ENCODE data around the gene ZNF75A. TPM values are rescaled to one million over a fixed set of nuclear protein-coding genes. Genes with fewer than 3 reads are reported as not detected.
A peak's percentile ranks its signal among the peaks of the same experiment; 100 is the strongest.

The ZNF75A gene
- total RNA-seq, 1 experiment from 2014 or later, result 10.3 TPM

DNA sequence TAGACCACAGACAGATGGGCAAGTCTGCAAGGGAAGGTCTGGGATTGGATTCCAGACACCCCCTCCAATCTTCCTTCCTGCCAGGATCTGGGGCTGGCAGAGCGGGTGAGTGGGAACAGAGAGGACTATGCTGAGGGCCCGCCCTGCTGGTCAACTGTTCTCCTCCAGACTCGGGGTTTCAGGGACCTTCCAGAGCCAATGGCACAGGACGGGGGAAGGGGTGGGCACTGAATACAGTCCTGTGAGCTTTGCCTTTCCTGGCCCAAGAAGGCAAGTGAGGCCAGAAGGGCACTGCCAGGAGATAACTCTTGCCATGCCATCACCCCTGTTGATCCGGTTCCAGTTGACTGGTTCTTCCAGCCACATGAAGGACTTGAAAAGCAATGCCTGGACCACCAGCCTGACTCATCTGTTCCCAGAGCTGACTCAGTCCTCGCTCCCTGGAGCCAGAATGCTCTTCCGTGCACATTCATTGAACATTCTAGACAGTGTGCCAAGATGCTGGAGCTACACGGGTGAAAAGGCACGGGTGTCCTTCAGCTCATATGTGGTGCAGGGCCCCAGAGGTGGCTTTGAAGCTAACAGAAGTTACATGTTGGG, 48.3 kb upstream of the ZNF75A start:
- CTCF ChIA-PET, result no interaction called here

GRCh38 chr16:3259836-3260235, 45.5 kb upstream of the ZNF75A start:
- no TSS peak for BruUV-seq (replicated peaks)
- Histone ChIP-seq H2AFZ (ENCODE audit: low read depth, low read length, poor library complexity, severe bottlenecking) (no peak overlapping the region), H3K4me1 (ENCODE audit: control insufficient read depth in 1 of 2, insufficient read depth in 2 of 2, low read length in 2 of 2) (peaks cover 11 to 30% of the 10 kb centered on the region in 2 experiments), H4K20me1 (ENCODE audit: insufficient read depth) (no peaks in the 10 kb centered on the region), H3K4me3 (replicated peaks in 1 of 2; ENCODE audit: low read depth in 1 of 2, low read length in 2 of 2) (no peak overlapping the region), H3K9me2 (ENCODE audit: insufficient read depth) (no peaks in the 10 kb centered on the region), H3K9ac (ENCODE audit: low read length) (no peak overlapping the region), H3K27me3 (ENCODE audit: insufficient read depth, low read length) (no peaks in the 10 kb centered on the region), H3K4me2 (ENCODE audit: low read length) (no peak overlapping the region), H3K79me2 (ENCODE audit: insufficient read depth, low read length) (no peaks in the 10 kb centered on the region), H3K36me3 (ENCODE audit: control insufficient read depth in 1 of 2, insufficient read depth in 2 of 2, low read length in 2 of 2) (no peaks in the 10 kb centered on the region), H3K27ac (ENCODE audit: low read depth, low read length) (no peak overlapping the region), H3K9me3 (ENCODE audit: control insufficient read depth in 1 of 2, insufficient read depth in 1 of 2, low read depth in 1 of 2, low read length in 2 of 2) (no peaks in the 10 kb centered on the region)
- intact Hi-C loops (cut with micrococcal nuclease), result loop anchor here (10.0 kb wide), 1 partner anchor 185 kb away; the partner anchor contains the start of genes NAA60 and ZNF597
- TF ChIP-seq EGR1 (IDR thresholded peaks at IDR 0.05; ENCODE audit: low read depth), result no peak
- TF ChIP-seq EZH2 (IDR thresholded peaks at IDR 0.05), result no peak
- no peak for TF ChIP-seq POLR2A (IDR thresholded peaks at IDR 0.05; ENCODE audit: borderline replicate concordance, extremely low read depth, insufficient read depth, insufficient read length)
- TF ChIP-seq SIN3A (IDR thresholded peaks at IDR 0.05; ENCODE audit: low read depth), result no peak
- TF ChIP-seq TCF7L2 (IDR thresholded peaks at IDR 0.05; ENCODE audit: borderline replicate concordance, extremely low read depth, insufficient read depth, insufficient read length), result no peak
- RAD21 ChIA-PET (ENCODE audit: low non-redundant PET in 1 of 2, low total read pairs in 2 of 2, uncharacterized antibody in 2 of 2, unreplicated experiment in 2 of 2), result no interaction called here
- ATAC-seq, result no peak
- POLR2A ChIA-PET, result no interaction called here
- no peak for DNase-seq (ENCODE audit: low read depth, low spot score)
- CTCF ChIA-PET, result no interaction called here

More for the DNA sequence above, 48.3 kb upstream of the ZNF75A start:
- BruUV-seq (replicated peaks), result no TSS peak
- Histone ChIP-seq H3K9me2 (ENCODE audit: insufficient read depth) (no peaks in the 10 kb centered on the region), H3K36me3 (ENCODE audit: control insufficient read depth in 1 of 2, insufficient read depth in 2 of 2, low read length in 2 of 2) (no peaks in the 10 kb centered on the region), H3K4me1 (ENCODE audit: control insufficient read depth in 1 of 2, insufficient read depth in 2 of 2, low read length in 2 of 2) (peaks cover 0 to 5% of the 10 kb centered on the region in 2 experiments; a peak in 1 of 4 replicates), H3K27me3 (ENCODE audit: insufficient read depth, low read length) (no peaks in the 10 kb centered on the region), H3K9me3 (ENCODE audit: control insufficient read depth in 1 of 2, insufficient read depth in 1 of 2, low read depth in 1 of 2, low read length in 2 of 2) (no peaks in the 10 kb centered on the region), H2AFZ (ENCODE audit: low read depth, low read length, poor library complexity, severe bottlenecking) (no peak overlapping the region), H3K4me2 (ENCODE audit: low read length) (no peak overlapping the region), H3K79me2 (ENCODE audit: insufficient read depth, low read length) (no peaks in the 10 kb centered on the region), H3K9ac (ENCODE audit: low read length) (no peak overlapping the region), H3K27ac (ENCODE audit: low read depth, low read length) (no peak overlapping the region), H3K4me3 (replicated peaks in 1 of 2; ENCODE audit: low read depth in 1 of 2, low read length in 2 of 2) (no peak overlapping the region), H4K20me1 (ENCODE audit: insufficient read depth) (no peaks in the 10 kb centered on the region)
- POLR2A ChIA-PET, result no interaction called here
- TF ChIP-seq FOSL1 (IDR thresholded peaks at IDR 0.05; ENCODE audit: low read depth), result peak; percentile 21; the same call in 1 of the 2 replicates
- no peak for TF ChIP-seq TCF7L2 (IDR thresholded peaks at IDR 0.05; ENCODE audit: borderline replicate concordance, extremely low read depth, insufficient read depth, insufficient read length)
- no peak for TF ChIP-seq SIN3A (IDR thresholded peaks at IDR 0.05; ENCODE audit: low read depth)
- TF ChIP-seq SRF (IDR thresholded peaks at IDR 0.05; ENCODE audit: low read depth), result no peak
- no peak for TF ChIP-seq MAX (IDR thresholded peaks at IDR 0.05)
- 0 out of 2 replicates have a peak, but pooled peaks have one; percentile 16 for TF ChIP-seq JUND (IDR thresholded peaks at IDR 0.05)
- no peak for TF ChIP-seq ZNF274 (IDR thresholded peaks at IDR 0.05; ENCODE audit: low read depth, low read length)
- TF ChIP-seq YY1 (IDR thresholded peaks at IDR 0.05; ENCODE audit: extremely low read depth, insufficient replicate concordance, low read depth, low read length), result no peak
- intact Hi-C loops (cut with micrococcal nuclease), result no loop called here
- RAD21 ChIA-PET (ENCODE audit: low non-redundant PET in 1 of 2, low total read pairs in 2 of 2, uncharacterized antibody in 2 of 2, unreplicated experiment in 2 of 2), result no interaction called here
- no peak for DNase-seq (ENCODE audit: low read depth, low spot score)
- ATAC-seq, result no peak
